GM18517 (cell line): Measurements from ENCODE around the gene LRP1B.

Experiments
- ATAC-seq: cut with Tn5 transposase; IDR thresholded peaks from one replicate; pipeline ENCODE4 v1.9.1; 2021; ENCODE audit warnings: mild to moderate bottlenecking, moderate library complexity; ENCODE audit not compliant: unreplicated experiment

Gene LRP1B

GRCh38 chr2:141601511-141602152 is 529.2 kb downstream of the LRP1B start:
- no peak for ATAC-seq

- no peak for ATAC-seq
These were observed 531.1 kb downstream of the LRP1B start for GRCh38 chr2:141599721-141600120.

DNA sequence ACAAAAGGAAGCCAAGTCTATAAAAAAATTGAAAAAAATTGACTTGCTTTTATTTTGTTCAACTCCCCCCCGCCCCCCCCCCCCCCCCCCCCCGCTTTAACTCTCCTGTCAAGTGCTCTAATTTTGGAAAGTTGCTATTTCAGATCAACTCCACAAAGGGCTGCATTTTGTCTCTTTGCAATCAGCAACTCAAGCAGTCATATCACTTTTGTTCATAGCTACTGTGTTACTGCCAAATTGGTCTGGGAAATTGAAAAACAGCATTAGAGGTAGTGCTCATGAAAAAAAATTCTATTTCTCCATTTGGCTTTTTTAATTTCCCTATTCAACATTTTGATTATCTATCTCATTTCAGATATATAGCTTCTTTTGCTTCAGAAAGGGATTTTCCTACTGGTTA is 531.8 kb downstream of the LRP1B start:
- ATAC-seq: no peak

DNA sequence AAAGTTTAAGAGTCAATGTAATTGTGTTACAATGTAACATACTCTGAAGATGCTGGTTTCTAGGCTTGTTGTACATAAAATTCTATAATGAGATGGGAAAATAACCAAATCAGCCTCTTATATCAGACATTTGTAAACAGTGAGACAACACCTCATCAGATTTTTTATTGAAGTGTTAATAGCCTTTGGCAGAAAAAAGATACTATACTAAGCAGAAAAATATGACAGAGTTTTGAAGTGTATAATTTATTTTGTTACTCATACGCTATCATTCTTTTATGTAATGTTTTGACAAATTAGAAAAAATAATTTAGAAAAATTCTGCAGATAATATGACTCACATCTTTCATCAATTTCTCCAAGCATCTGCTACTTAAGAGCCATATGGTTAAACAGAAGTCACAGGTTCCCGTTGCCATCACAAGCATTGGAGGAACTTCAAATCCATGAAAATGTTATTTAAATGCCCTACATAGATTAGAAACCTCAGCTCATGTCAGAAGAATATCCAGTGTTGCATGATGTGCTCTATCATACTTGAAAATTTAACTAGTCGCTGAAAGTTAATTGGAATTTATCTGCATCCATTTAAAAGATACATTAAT is 535.4 kb downstream of the LRP1B start:
- no peak for ATAC-seq

DNA sequence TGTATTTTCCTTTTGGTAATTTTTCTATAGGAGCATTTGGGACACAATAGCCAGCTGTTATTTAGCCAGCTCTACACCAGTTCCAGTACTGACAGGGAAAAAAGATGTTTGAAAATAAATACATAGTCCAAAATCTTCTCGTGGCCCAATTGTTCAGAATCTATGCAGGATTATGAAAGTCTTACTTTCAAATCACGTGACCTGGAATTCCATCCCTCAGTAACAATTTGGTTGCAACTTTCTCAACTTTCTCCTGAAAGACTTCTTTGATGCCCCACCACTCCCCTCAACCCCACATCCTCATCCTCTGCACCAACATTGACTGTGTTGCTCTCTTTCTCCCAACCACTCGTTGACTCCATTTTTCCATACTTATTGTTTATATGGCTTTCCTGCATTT is 539.0 kb downstream of the LRP1B start:
- no peak for ATAC-seq

- ATAC-seq: no peak
These were observed 540.2 kb downstream of the LRP1B start for GRCh38 chr2:141590620-141591019.

GRCh38 chr2:141589314-141589713 is 541.5 kb downstream of the LRP1B start:
- no peak for ATAC-seq

GRCh38 chr2:141586985-141587384 is 543.8 kb downstream of the LRP1B start:
- ATAC-seq: no peak

GRCh38 chr2:141582213-141582612 is 548.6 kb downstream of the LRP1B start:
- no peak for ATAC-seq

DNA sequence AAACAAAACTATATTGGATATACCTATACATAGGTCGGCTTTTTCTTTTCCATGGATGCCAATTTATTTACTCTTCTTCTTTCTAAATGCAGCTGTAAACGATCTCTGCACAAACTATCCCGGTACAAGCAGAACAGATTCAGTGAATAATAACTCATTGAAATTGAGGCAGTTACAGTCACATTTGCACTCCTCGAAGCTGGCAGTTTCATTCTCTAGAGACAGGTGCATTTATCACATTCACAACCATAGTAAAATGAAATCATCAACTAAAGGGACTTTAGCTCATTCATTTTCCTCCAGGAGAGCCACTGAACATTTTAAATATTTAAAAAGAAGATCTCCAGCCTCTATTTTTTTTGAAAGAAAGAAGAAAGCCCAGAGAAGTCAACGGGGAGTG is 551.7 kb downstream of the LRP1B start:
- ATAC-seq: no peak

DNA sequence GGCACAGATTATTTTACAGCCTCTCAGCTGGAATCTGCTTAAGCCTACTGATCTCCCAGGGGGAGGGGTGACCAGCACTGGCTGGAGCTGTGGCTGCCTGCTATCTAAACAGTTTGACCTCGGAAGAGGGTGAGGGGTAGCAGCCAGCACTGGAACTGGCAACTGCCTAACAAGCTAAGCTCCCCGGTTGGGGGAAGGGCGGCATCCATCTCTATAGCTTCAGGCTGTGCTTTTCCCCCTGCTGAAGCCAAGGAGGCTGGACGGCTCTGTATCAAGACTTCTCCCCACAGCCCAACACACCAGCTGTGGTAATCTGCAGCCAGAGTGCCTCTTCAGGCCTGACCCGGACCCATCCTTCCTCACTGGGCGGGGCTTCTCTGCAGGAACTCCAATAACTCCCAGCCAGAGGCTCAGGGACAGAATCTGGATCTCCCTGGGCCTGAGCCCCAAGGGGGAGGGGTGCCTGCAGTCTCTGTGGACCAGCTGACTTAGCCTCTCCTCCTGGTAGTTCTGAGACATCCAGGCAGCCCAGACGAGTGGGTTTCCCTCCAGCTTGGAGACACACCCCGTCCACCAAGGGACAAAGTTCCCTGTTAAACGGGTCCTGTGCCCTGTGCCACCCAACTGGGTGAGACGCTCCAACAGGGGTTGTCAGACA is 560.2 kb downstream of the LRP1B start:
- ATAC-seq: no peak

GRCh38 chr2:141569941-141570340 is 560.9 kb downstream of the LRP1B start:
- no peak for ATAC-seq

- ATAC-seq: no peak
These were observed 565.2 kb downstream of the LRP1B start for GRCh38 chr2:141565597-141565996.

- no peak for ATAC-seq
These were observed 570.1 kb downstream of the LRP1B start for GRCh38 chr2:141560723-141561122.

- no peak for ATAC-seq
These were observed 573.3 kb downstream of the LRP1B start for GRCh38 chr2:141557329-141558095.

DNA sequence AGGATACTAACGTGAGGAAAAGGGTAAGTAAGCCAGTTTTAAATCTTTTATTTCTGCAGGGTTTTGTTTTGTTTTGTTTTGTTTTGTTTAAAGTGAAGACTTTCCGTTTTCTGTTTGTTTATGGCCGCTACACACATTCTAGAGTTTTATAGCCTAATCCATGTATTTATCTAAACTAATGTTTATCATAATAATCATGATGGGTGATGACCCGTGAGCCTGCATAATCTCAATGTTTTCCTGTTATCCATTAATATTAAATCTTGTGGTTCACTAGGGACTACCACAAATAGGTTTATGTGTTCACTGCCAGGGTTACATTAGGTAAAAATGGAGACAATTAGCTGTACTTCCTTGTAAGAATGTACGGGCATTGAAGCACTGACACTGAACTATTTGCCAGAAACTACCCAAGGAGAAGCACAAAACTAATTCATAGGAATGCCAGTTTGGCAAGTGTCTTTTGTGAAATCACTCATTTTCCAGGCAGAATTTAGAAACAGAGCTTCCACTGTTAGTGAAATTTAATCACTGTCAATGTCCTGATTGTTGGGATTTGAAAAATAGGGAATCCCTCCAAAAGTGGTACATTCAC is 574.8 kb downstream of the LRP1B start:
- no peak for ATAC-seq

DNA sequence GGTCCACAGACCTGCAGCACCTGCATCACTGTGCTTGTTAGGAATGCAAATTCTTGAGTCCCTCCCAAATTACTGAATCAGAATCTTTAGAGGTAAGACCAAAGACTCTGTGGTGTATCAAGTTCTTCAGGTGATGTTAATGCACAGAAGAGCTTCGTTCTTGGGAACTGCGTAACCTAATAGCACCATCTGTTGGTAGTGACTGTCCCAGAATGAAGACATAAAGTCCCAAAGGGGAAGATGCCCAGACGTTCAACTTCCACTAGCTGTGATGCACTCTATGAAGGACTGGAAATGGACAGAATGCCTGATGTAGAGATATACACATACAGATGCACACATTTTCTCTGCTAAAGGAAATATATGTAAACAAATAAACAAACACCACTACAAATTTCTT is 576.0 kb downstream of the LRP1B start:
- ATAC-seq: peak; percentile 77

- peak; percentile 74 for ATAC-seq
These were observed 596.0 kb downstream of the LRP1B start for GRCh38 chr2:141534666-141535362.

- ATAC-seq: no peak
These were observed 601.2 kb downstream of the LRP1B start for GRCh38 chr2:141529659-141530058.

GRCh38 chr2:141528990-141529389 is 601.8 kb downstream of the LRP1B start:
- peak; percentile 62 for ATAC-seq

- ATAC-seq: no peak
These were observed 604.1 kb downstream of the LRP1B start for GRCh38 chr2:141526760-141527159.
